A673 (cell line): Measurements from ENCODE around the gene MPZL2.

Source experiments
- CTCF ChIP-seq: fragments of 300-800, 200-600 bp; sonication (generic); conservative IDR thresholded peaks from 2 replicates; pipeline ENCODE4 v1.5.1; 2017; ENCODE audit warnings: low read depth, mild to moderate bottlenecking, antibody characterized with exemption, low read length, moderate library complexity, mixed read lengths
- EZH2 ChIP-seq: fragments of 200-600 bp; sonication (generic); IDR thresholded peaks from 2 replicates; pipeline ENCODE4 v1.6.1; 2017; ENCODE audit warnings: borderline replicate concordance, low read depth, mild to moderate bottlenecking, mixed read lengths, antibody characterized with exemption, low read length; ENCODE audit not compliant: poor library complexity, severe bottlenecking

DNA sequence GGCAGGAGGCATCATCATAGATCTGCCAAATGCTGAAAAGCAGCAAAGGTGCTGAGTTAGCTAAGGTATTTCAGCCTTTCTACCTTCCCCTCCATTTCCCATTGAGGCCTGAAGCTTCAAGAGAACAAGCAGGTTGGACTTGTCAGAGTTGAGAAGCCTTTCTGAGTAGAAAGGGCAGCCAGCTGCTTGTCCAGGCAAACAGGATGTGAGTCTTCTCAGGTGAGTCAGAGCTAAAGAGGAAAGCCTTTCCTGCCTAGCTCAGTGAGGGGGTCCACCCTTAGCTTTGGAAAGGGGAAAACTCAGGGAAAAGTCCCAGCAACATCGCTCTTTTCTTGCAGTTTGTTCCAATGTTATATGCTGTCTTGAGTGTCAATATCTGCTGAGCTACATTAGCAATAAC lies 13.2 kb upstream of the MPZL2 start:
- TF ChIP-seq CTCF (no peak), EZH2 (no peak)
